Panc1 (cell line): ENCODE data around the gene CC2D1A.

Experiments
- CTCF ChIP-seq: fragments of 450-650 bp; IDR thresholded peaks from 2 replicates; pipeline ENCODE4 v1.5.1; 2017; ENCODE audit warnings: mild to moderate bottlenecking
- REST ChIP-seq, 2 experiments: IDR thresholded peaks; 2 replicates each; pipeline ENCODE4 v1.6.1; 2011 to 2012; ENCODE audit warnings: low read depth in 2 of 2, control low read depth in 1 of 2, low read length in 1 of 2, mild to moderate bottlenecking in 1 of 2, moderate library complexity in 1 of 2; ENCODE audit not compliant: insufficient read depth in 1 of 2

GRCh38 chr19:13885826-13886365 lies 20.1 kb upstream of the CC2D1A start:
- TF ChIP-seq CTCF, result no peak
- TF ChIP-seq REST (IDR thresholded peaks at IDR 0.05; ENCODE audit: insufficient read depth in 1 of 2, low read depth in 2 of 2, low read length in 1 of 2), result no peak
